GM18907 (cell line): ENCODE results near the gene ASIC3.

Experiments used
- ATAC-seq: cut with Tn5 transposase; IDR thresholded peaks from one replicate; pipeline ENCODE4 v1.9.1; 2021; ENCODE audit warnings: mild to moderate bottlenecking, moderate library complexity; ENCODE audit not compliant: unreplicated experiment

The ASIC3 gene

DNA sequence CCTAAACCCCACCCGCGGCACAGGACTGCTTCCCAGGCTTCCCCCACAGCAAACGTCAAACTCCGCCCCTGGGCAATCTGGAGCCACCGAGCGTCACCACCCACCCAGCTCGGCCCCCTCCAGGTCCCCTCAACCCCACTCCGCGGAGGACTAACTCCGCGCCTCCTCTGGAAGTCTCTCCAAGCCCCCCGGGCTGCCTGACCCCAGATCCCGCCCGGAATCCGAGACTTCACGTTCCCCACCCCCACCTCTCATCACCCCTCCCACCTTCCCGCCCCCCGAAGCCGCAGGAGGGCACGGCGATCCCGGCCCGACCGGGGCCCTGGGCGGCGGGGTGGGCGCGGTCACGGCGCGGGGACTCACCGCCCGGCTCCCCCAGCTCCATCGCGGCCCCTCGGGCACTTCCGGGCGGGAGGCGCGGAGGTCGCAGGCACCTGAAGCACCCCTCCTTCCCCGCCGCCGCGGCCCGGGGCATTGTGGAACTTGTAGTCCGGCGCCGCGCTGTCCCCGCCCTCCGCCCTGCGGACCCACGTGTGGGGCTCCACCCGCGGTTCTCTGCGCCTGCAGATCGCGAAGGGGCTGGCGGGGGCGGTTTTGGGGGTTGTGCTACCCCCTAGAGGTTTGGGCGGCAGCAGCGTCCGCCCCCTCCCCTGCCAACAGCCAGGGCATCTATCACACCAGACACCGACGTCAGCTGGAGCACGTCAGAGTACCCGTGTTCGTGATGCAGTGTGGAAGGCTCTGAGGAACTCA lies 34.9 kb downstream of the ASIC3 start, which contains the start of gene TMUB1:
TSS of gene TMUB1 (minus strand) at position 423 of the 753 bp plus-strand sequence. CDS start 930 bp downstream, outside the sequence.
- ATAC-seq, result peak; percentile 44

DNA sequence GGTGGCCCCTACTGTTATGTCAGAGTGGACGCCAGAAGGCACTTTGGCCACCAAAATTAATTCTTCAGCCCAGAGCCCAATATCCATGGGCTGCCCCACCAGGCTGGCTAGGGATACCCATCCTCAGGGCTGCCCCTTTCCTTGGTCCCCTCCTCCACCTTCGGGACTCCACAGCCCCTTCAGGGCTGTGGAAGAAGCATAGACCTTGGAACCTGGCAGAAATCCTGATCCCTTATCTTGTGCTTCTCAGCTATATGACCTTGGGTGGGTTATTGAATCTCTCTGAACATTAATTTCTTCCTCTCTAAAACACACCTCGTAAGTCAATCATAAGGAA lies 35.5 kb downstream of the ASIC3 start:
- ATAC-seq, result no peak

DNA sequence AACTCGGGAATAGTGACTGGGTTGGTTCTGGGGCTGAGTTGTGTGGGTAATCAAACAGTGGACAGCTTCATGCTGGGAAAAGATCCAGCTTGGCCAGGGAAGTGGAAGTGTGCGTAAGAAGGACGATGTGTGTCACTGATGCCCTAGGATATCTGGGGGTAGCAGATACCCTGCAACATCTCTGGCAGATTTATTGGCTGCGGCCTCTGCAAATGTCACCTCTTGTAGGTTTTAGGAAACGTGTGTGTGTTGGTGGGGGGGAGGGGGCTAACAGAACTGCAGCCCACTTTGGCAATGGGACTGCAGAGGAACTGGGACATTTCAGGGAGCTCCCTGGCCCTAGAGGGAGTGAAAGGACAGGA lies 37.0 kb downstream of the ASIC3 start:
- ATAC-seq, result no peak

DNA sequence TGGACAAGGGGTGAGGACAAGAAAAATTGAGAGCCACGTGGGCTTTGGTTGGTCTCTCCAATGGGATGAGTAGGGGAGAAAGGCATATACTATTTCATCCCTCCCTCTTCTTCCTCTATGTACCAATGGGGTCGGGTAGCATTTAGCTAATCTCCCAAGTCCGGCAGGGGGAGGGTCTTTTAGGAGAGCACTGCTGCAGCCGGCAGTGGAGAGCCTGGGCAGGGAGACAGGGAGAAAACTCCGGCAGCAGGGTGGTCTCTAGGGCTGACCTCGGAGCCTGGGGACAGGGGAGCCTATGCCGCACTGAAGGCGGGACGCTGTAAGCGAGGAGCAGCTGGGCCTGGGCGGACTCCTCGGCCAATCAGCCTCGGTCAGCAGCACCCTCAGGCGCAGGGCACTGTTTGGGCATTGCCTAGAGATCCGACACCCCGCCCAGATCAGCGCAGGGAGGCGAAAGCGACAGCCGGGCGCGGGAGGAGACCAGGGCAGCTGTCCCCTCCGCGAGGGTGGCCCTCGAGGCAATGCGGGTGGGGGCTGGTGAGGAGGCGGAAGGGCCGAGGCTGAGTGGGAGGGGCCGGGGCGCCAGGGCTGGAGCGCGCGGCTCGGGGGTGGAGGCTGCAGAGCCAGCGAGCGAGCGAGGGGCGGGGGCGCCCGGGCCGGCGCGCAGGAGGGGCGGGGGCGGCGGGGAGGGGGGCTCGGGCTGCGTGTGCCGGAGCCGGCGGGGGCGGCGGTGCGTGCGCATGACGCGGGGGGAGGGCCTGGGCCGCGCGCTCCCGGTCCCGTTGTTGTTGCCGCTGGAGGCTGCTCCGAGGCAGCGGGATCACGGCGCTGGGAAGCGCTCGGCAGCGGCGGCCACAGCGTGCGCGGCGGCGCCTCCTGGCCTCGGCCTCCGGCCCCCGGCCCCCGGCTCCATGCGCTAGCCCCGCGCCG lies 37.6 kb downstream of the ASIC3 start, which contains the start of gene AGAP3:
TSS of gene AGAP3 (plus strand) at position 785 of the 930 bp plus-strand sequence. CDS start 267 bp downstream, outside the sequence.
- peak; percentile 43 for ATAC-seq

DNA sequence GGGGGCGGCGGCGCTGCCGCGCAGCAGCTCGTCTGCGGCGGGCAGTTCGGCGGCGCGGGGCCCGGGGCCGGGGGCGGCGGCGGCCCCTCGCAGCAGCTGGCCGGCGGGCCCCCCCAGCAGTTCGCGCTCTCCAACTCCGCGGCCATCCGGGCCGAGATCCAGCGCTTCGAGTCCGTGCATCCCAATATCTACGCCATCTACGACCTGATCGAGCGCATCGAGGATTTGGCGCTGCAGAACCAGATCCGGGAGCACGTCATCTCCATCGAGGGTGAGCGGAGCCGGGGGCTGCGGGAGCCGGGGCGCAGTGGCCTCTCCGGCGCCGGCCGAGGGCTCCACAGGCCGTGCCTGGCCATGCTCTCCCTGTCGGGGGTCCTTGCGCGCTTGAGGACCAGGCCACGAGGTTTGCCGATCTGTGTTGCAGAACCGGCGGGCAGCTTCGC lies 38.5 kb downstream of the ASIC3 start:
- ATAC-seq, result no peak

DNA sequence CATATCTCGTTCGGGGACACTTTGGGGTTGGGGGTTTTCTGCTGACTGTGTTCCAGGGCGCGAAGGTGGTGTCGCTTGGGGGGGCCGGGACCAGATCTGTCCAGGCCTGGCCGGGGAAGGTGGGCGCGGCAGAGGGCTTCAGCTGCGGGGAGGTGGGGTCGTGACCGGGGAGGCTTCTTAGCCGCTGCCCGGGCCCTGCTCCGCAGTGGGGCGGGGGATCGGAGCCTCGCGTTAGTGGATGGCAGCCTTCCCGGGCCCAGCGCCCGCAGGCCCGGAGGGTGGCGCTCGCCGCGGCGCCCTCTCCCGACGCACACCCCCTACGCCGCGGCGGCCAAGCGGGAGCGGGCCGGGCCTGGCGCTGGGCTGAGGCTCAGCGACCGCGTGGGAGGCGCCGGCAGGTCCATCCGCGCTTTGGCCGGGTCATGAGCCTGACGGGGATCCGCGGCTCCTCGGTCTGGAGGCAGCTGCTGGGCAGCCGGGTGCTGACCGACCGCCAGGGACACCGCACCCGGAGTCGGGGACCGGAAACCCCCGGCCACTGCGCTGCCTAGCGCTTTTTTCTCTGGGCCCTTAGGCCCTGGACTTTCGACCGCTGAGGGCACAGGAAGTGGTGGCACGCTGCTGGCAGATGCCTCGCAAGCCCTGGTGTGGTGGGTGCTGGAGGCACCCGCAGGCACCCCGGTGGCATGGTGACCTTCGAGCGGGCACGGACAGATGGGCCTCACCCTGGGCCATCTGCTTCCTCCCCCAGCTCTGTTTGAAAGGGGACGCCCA lies 39.1 kb downstream of the ASIC3 start:
- ATAC-seq, result peak; percentile 31

DNA sequence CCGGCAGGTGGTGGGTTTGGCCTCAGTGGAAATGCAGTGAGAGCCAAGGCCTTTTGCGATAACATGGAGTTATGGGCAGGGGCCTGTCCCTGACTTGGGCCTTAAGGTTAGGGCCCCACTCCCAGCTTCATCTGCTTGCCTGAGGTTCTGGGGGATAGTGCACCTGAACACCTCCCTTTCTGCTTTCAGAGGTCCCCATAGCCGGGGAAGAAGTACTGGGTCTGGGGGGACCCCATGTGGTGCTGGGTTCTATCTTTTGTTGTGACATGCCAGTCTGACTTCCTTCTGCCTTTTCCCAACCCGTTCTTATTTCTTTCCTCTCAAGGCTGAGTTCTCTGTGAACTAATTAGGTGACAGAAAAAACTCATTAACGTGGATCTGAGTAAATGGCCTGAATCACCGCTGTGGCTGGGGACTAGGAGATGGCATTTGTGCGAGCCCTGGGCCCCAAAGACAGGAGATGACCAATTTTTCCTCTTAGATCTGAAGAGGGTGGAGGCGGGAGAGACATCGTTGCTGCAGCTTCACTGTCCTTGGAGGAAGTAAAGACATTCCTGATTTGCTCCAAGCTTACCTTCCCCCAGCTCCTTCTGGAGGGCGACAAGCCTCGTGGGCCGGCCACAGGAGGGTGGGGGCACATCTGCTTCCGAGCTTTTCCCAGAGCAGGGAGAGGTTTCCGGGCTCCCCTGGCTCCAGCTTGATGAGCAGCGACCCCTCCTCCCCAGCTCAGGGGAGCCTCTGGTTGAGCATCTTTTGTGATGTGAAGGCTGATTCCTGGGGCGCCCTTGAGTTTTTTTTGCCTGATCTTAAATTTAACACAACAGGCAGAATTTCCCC lies 39.9 kb downstream of the ASIC3 start:
- ATAC-seq, result no peak

DNA sequence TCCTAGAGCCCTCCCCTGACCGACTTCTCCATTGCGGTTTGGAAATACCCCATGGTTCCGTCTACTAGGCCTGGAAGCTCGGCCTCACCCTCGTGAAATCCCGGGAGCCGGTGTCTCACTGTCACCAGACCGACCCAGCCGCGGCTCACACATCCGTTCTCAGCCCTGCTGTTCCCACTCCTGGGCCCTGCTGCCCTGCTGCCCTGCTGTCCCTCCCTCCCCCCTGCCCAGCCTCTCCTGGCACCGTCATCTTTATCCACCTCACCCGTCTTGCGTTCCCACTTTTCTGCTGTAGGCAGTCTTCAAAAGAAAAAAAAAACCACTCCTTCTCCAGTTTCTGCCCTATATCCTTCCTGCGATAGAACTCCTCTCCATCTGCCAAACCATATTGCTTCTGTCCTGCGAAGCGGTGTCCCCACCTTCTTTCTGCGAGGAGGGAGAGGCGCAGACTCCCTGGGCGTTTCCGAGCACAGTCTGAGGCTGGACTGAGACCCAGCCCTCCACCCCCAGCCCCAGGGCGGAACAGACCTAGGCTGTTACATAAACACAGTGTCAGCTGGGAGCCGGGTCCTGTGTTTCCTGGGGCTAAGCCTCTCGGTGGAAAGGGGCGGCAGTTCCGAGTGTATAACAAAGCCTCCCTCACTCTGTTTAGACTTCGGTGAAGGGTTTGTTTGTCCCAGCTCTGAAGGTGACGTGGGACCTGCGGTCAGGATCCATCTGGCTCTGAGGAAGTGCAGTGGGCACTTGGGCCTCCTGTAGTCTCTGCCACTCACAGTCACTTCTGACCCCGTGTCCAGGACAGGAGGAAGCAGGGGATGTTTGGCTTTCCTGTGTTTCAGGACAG lies 40.7 kb downstream of the ASIC3 start:
- ATAC-seq, result no peak

DNA sequence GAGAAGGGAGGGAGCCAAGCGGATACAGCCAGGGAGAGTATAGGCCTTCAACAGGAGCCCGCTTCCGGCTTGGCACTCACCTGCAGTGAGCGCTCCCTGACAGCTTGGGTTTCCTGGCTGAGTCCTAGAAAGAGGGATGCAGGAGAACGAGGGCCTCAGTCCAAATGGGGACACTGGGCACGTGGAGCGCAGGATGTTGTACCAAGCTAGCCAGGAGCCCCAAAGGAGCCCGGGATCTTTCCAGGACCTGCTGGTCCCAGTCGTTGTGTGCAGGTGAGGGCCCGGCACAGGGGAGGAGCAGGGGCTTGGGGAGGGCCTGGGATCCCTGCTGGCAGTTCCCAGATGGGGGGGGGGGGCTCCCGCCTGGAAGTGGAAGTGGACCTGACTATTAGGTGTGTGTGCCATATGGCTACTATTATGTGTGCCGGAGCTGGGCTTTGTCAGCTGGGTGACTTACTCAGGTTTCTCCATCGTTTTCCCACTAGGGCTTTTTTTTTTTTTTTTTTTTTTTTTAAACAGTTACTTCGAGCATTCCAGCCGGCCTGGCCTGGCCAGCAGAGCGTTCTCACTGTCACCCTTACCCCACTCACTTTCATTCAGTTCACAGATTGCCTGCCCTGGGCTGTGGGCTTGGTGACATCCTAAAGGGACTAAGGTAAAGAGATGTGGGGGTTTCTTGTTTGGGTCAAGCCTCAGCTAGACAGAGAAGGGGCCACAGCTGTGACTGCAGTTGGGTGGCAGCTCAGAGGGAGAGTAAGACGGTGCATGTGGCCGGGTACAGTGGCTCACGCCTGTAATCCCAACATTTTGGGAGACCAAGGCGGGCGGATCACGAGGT lies 41.8 kb downstream of the ASIC3 start:
- no peak for ATAC-seq

DNA sequence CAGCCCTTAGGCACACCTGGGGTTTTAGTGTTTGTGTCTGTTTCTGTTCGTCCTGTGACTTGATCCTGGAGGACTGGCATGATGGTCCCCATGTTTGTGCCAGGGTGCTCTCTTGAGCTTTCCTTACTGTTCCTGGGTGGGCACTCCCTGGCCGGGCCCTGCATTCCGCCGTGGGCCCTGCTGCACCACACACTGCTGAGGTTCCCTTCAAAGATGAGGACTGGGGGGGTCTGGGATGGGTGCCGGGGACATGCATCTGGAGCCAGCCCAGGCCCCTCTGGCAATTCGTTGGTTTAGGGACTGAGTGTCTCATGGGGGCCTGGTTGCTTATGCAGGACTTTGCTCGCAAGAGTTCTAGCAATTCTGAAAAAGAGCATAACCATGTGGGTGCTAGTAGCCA lies 42.7 kb downstream of the ASIC3 start:
- no peak for ATAC-seq

DNA sequence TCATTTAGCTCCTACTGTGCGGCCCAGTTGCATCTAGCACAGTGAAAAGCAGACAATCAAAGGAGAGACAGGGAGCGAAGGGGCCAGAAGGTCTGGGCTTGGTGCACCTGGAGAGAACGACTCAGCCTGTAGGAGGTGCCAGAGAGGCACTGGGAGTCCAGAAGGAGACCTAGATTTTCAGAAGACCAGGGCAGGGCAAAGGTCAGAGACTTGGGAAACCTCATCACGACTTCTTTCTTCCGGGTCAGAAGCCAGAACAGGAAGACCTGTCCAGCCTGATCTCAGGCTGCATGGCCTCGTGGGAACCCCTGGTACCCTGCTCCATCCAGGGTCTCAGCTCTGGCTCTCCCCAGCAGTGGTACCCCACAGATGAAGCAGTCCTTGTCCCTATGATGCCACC lies 43.1 kb downstream of the ASIC3 start:
- no peak for ATAC-seq

DNA sequence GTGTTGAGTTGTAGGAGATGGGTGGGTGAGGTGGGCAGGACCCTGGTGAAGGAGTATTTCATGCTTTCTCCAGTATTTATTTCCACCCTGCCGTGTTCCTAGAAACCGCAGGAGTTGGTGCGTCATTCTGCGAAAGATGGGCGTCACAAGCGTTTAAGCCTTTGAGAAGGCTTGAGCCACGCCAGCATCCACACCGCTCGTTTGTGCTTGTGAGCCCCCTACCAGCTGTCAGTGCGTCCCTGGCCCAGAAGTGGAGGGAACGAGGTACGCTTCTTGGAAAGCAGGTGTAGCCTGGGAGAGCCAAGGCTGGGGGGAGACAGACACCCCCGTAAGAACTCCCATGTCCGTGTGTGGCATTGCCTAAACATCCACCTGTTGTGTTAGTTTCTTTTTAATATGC lies 43.7 kb downstream of the ASIC3 start:
- ATAC-seq, result no peak

DNA sequence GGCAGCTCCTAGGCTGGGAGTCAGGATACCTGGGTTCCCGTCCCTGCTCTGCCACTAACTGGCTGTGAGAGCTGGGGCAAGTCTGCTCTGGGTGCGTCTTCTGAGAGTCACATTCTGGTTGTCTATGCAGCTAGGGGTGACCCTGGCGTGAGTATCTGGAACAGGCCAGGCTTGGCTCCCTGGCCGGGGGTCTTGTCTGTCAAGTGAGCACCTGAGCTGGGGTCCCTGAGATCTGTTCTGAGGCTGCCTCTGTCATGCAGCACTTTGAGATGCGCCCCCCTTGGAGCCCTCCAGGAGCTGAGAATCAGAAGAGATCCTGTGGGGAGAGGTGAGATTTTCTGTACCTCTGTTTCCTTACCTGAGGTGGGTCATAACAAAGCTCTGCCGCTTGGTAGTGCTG lies 45.4 kb downstream of the ASIC3 start:
- ATAC-seq, result no peak

DNA sequence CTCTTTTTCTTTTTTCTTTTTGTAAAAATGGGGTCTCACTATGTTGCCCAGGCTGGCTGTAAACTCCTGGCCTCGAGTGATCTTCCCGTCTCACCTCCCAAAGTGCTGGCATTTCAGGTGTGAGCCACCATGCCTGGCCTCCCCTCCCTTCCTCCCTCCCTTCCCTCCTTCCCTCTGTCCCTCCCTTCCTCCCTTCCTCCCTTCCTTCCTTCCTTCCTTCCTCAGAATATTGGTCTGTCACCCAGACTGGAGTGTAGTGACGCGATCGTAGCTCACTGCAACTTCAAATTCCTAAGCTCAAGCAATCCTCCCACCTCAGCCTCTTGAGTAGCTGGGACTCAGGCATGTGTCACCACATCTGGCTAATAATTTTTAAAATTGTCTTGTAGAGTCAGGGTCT lies 46.3 kb downstream of the ASIC3 start:
- no peak for ATAC-seq

DNA sequence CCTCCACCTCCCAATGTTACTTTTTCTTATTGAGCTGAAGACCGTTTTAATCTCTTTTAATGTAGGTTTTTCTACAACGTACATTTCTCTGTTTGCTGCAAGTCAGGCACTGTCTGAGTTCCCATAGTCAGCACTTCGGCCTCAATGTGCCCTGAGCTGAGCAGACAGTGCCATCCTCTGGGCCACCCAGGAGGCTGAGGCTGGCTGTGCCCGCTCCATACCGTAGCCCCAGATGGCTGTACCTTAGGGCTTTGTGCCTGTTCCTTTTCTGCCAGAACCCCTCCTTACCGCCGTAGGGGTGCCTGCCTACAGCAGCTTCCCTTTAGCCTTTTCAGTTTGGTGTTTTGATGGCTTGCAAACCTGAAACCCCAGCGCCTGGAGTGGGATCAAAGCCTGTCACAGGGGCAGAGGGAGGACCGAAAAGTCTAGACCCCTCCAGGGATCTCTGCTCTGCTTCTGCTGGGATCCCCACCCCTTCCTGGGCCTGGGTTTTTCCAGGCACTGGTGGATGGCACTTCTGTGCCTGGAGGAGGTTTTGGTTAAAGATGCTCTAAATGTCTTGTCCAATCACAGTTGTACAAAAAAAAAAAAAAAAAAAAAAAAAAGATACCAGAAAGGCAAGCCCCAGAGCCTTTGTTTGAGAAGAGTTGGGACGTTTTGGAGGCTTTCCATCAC lies 46.9 kb downstream of the ASIC3 start:
- ATAC-seq, result no peak

DNA sequence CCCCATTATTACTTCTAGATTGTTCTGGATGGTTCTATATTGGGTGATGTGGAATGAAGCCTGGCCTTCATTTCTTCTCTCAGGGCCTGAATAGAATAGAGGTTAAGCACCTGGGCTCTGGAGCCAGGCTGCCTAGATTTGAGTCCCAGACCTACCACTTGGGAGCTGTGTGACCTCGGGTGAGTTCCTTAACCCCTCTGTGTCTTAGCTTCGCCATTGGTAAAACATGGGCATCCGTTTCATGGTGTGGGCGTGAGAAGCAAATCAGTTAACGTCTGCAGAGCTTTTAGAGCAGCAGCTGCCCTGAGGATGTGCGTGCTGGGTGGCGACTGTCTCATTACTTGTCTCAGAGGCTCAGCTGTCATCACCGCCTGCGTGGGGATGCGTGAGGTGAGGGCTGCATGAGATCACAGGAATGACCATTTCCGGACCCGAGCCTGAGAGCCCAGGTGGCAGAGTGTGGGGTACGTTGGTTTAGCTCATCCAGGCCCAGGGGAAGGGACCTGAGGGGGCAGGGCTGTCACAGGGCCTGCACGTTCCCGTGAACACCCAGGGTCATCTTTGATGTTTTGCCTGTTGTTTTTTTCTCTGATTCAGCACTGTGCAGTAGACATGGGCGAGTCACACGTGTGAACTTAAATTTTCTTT lies 47.6 kb downstream of the ASIC3 start:
- no peak for ATAC-seq

DNA sequence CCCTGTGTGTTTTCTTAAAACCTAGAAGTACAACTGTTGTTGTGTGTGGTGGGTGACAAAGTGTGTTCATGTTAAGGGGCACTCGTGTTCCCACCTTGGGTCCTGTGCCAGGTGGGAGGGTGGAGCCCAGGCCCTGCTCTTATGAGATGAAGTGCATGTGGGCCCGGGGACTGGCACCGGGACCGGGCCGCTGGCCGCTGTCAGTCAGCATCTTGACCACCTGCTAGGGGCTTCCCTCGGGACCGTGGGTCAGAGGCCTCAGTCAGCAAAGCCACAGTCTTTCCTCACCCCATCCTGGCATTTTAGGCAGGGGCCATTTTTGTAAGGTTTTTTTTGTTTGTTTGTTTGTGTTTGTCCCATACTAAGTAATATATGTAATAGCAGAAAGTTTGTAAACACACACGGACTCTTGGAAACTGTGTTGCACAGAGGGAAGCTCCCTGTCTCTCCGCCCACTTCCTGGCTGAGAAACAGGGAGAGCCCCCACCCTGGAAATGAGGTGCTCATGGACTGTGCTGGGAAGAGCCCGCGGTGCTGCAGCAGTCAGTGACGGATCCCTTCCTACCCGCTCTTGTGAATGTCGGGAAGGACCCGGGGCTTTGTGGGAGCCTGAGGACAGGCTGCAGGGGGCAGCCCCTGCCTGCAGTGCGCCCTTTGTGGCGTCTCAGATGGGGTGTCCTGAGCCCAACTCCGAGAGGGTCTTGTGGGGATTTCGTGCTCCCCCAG lies 51.3 kb downstream of the ASIC3 start:
- ATAC-seq, result no peak
